Stimulated activated CD4-positive, alpha-beta T cell treated with anti-CD3 and anti-CD28 coated beads, Interleukin-15, amount 100 ng/mL, for 48 hours (primary cell): ENCODE measurements around the gene NPSR1.
"Not testable (repeated sequence)": the region's sequence is repeated elsewhere in the genome, so short reads cannot be mapped to it uniquely, and the experiment has no call there.

ENCODE experiments used
- DNase-seq, 2 donors: peaks; one replicate each; pipeline ENCODE4 v3.0.0-alpha.2; 2020; ENCODE audit warnings: low read depth in 2 of 2

Gene NPSR1

GRCh38 chr7:34657632-34658268 lies at the start of gene NPSR1:
NPSR1 (plus strand) TSS chr7:34658218; CDS start chr7:34658413, 195 bp downstream.
- DNase-seq = no peak

DNA sequence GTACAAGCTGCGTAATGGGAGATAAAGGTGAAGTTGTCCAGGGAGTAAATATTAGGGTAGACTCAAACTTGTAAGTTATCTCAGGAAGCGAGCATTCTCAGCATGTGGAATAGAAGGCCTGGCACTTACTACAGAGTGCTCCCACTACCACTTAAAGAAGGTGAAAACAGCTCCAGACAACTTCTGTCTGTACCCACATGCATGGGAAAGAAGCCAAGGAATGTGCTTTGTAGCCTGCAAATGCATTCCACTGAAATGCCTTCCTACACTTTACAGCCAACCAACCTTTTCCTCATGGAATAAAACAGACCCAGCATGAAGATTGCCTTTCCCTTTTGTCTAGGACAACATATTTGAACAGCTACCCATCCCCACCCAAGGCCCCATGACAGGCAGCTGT lies 45.4 kb upstream of the NPSR1 start:
- no peak for DNase-seq

DNA sequence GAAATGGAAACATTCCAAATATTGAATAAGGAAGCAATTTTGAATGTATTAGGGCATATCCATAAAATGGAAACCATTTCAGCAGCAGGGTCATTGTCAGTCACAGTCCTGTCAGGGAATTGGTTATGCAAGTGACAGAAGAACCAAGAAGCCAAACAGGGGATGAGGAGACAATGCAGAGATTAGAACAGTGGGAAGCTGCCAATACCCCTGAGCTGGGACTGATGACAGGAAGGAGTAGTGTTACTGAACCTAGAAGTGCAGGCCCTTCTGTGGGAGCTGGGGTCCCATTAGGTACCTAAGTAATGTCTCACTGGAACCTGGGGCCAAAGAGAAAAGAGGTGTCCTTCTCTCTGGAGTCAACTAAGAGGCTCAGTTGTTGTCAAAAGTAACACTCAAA lies 37.6 kb upstream of the NPSR1 start:
- DNase-seq = no peak

DNA sequence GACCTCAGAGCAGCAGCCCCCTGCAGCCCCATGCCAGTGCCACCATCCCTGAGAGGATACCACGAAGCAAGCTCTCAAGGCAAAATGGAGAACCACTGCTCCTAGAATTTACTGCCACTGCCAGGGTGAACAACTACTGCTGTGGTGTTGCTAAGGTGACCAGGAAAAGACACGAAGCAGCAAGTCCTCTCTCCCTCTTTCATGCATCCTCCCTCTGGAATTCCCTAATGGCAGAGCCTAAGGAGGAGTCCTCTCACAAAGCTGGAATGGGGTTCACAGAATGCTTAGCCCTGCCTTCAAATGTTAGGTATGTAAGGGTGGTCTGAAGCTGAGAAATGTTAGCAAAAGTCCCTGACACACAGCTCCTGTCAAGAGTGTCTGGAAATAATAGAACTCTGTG lies 35.8 kb upstream of the NPSR1 start:
- DNase-seq = no peak

GRCh38 chr7:34622771-34623250 lies 35.2 kb upstream of the NPSR1 start:
- no peak for DNase-seq

- DNase-seq = not testable (repeated sequence)
These were observed 29.4 kb upstream of the NPSR1 start for GRCh38 chr7:34628618-34629017.

DNA sequence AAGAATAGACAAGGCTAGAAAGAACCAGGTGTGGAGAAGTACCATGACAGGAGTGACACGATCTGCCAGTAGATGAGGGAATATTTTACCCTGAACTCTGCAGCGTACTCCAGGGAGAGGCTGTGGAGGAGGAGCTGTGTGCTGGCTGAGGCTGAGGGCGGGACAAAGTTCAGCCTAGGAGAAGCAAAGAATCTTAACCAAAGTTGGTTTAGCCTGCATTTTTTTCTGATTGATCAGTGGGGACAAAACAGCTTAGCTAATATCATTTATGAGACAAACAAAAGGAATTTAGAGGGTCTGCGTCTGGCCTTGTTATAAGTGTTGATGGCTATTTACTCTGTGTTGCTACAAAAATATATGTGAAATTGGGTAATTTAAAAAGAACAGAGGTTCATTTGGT lies 5.2 kb upstream of the NPSR1 start:
- no peak for DNase-seq

DNA sequence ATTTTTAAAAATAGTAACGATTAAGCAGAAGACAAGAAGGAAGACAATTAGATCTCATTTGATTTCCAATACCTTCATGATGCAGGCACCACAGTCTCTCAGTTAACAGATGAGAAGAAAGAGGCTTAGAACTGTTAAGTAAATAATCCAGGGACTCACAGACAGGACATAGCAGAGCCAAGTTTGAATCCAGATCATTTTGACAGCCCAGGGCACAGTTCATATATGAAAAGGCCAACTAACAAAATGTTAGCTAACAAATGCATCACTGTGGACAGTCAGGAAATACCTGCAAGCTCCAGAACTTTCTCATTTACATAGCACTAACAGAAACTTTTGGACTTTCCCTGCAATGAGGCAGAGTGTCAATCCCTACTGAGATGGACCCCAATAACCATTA lies 4.2 kb upstream of the NPSR1 start:
- DNase-seq = no peak

- no peak for DNase-seq
These were observed 2.6 kb upstream of the NPSR1 start for GRCh38 chr7:34655384-34655783.

GRCh38 chr7:34656041-34656440 lies 2.0 kb upstream of the NPSR1 start:
- no peak for DNase-seq

DNA sequence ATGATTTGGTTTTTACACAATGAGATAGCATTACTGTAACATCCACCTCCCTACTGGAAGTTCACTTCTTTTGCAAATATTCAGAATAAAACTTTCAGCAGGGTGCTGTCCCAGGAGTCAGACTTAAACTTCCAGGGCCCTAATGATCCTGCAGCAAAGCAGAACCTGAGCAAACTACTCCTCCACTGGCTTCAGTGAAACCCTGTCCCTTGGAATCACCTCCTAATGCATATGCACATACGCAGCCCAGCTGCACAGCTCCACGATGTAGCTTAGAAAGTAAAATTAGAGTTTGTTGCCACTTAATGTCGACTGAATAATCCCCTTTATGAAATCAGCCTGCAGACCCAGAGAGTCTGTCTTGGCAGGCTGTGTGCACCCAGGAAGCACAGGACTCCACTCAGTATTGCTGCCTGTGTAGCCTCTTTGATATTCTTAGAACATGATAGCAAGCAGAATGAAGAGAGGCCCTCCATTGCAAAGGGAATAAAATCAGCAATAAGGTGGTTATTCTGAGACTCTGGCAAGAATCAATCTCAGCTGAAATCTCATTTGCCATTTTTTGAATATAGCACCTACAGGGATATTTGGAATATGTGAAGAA lies 1.6 kb downstream of the NPSR1 start:
- no peak for DNase-seq

GRCh38 chr7:34662058-34662708 lies 4.2 kb downstream of the NPSR1 start:
- DNase-seq = no peak

- no peak for DNase-seq
These were observed 6.7 kb downstream of the NPSR1 start for GRCh38 chr7:34664755-34665154.

DNA sequence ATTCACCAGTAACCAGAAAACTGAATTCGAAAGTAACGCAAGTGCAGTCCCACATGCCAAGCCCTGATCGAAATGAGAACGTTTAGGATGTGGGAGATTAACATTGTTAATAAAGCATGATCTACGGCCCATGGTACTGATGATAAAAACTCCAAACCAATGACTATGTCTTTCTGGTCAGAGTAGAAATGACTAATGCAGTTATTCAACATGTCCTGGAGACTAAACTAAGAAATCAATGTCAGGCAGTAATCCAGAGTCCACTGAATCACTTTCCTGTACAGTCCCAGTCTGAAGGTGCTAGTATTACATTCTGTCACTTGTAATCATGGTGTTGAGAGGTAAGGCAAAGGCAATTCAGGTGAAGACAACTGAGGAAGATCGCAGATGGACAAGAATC lies 14.4 kb downstream of the NPSR1 start:
- no peak for DNase-seq

DNA sequence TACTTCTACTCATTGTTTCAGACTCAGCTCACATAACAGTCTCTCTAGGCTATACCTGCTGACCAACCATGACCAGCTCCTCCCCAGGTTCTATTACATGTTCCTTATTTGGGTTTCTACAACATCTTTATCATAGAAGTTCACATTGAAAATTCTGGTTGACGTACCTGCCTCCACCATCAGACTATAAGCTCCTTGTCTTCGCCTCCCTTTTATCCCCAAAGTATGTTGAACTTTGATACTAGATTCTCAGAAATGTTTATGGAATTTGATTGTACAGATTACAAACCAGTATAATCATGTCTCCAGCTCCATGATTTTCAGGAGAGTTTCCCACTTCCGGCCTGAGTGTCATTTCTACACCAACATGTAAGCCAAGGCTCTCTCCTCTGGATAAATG lies 15.0 kb downstream of the NPSR1 start:
- DNase-seq = no peak

- DNase-seq = no peak
These were observed 17.8 kb downstream of the NPSR1 start for GRCh38 chr7:34675749-34676374.

DNA sequence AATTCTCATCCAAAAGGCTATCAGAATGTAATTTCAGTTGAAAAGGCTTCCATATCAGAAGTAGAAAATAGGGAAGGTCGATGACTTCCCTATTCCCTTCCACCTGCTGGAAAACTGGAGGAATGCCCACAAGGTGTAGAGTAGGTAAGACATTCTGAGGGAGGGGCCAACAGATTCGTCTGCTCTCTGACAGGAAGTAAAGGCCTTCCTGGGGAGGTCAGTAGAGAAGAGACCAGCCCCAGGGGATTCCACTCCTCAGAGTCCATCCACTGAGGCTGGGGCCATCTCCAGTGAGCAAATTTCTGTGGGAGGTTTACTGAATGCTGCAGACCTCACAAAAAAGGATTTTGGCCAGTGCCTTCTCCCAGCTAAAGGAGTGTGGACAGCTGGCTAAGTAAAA lies 19.5 kb downstream of the NPSR1 start:
- DNase-seq = no peak

GRCh38 chr7:34687529-34687928 lies 29.5 kb downstream of the NPSR1 start:
- no peak for DNase-seq

DNA sequence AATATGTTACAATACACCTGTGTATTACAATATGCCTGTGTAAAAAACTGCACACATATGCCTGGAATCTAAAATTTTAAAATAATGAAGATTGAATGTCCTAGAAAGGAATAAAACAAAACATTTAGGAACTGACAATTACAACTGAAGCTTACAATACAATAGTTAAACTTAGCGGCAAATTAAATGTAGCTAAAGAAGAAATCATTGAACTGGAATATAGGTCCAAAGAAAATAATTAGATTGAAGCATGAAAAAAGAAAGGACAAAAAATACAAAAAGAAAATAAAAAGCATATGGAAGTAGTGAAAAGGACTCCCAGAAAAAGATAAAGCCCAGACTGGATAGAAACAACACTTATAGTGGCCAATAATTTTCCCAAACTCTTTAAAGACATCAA lies 38.4 kb downstream of the NPSR1 start:
- no peak for DNase-seq

- no peak for DNase-seq
These were observed 51.8 kb downstream of the NPSR1 start for GRCh38 chr7:34709771-34710170.

DNA sequence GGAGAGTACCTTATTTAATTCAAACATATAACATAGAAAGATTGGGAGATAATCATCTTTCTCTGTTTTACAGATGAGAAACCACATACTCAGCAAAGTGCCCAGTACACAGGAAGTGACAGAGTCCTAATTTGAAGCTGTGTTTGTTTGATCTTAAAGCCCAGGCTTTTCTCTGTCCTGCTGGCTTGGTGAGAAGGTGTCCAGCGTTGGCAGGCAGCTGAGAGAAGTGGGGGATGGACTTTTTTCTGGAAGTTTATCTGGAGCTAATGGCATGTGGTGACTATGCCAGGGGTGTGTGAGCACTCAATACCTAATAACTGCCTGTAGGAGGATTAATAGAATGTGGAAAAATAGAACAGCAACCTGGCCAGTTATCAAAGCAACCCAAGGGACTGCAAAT lies 60.8 kb downstream of the NPSR1 start:
- DNase-seq = no peak

GRCh38 chr7:34719636-34720035 lies 61.6 kb downstream of the NPSR1 start:
- DNase-seq = no peak

- DNase-seq = no peak
These were observed 62.3 kb downstream of the NPSR1 start for GRCh38 chr7:34720289-34720688.
